GM18520 (cell line): ENCODE data around the gene LEMD2.

ENCODE experiments used
- ATAC-seq: cut with Tn5 transposase; IDR thresholded peaks from one replicate; pipeline ENCODE4 v1.9.1; 2021; ENCODE audit not compliant: unreplicated experiment

Gene LEMD2

DNA sequence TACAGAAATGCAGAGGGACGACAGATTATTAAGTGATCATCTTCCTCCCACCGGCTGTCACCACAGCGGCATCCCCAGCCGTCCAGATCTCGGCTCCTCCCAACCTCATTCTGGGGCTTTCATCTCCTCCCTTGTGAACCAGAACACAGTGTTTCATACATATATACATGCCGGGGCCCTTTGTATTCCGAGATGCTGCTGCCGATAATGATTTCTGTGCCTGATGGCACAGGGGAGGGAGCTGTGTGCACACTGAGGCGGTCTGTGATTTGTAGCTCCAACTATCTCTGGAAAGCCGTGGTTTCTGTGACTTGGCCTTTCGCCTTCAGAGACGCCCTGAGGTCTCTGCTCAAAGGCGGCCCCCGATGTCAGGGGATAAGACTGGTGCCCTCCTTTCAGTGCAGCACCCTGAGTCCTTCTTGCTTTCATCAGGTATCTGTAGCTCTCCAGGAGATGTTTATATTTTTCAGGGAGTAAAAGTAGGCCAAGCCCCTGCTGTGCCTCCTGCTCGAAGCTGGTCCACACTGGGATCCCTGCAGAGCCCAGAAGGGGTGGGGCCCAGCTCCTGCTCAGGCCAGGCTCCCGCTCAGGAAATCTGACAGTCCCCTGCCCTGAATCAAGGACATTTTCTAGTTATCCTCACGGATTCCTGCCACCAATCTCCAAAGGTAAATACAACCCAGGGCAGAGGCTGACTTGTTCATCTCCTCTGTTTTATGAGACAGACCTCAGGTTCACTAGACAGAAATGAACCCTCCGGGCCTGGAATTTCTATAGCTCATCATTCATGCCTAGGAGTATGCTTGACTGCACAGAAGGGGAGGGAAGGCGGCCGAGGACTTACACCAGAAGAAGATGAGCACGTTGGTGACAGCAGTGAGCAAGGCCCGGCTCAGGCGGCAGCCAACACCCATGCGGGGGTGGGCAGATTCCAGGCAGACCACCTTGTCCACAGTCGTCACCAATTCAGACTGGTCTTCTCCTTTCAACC, 11.2 kb downstream of the LEMD2 start:
- no peak for ATAC-seq

GRCh38 chr6:33776764-33777163, 12.2 kb downstream of the LEMD2 start:
- ATAC-seq = no peak

- no peak for ATAC-seq
Observed at GRCh38 chr6:33776186-33776585, 12.7 kb downstream of the LEMD2 start.

DNA sequence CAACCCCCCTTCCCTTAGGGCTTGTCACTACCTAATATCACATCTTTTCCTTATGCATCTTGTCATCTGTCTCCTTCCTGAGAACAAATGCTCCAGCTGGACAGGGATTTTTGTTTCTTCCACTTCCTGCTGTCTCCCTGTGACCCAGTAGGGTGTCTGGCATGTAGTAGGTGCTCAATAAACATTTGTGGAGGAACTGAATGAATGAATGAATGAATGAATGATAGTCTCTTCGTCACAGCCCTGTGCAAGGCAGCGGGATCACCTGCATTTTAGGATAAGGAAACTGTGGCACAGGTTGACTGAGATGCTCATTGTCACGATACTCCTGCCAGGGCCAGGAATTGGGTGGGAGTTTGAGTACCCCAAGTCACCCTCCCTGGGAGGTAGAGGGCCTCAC, 14.2 kb downstream of the LEMD2 start:
- no peak for ATAC-seq

GRCh38 chr6:33772902-33773472, 15.9 kb downstream of the LEMD2 start:
- no peak for ATAC-seq

DNA sequence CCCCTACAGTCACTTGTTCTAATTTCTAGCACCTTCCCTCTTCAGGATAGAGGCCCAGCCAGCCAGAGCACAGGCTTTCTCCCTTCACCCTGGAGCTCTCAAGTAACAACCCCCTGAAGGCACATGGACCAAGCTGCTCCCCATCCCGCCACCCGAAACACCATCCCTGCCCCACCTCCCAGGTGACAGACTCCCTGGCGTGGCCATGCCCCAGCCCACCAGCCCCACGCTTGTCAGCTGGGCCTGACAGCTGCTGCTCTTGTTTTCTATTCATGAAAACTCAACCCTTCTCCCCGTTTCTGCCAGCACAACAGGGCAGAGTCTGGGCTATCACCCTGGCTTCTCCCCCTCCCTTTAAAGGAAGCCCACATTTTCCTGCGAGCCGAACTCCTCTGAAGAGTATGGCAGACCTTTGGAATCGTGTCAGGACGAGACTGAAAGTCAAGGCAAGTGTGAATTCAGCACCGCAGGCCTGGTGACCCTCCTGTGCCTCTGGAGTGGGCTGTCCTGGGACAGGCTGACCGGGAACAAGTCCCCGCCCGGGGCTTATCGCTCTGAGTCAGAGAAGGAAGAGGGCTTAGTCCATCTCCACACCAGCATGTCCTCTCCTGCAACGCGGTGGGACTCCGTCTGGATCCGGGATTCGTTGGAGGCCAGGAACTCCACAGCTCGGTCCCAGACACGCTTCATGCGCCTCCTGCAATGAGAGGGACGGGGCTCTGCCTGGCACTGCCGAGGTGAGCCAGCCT, 16.7 kb downstream of the LEMD2 start:
- ATAC-seq = no peak

GRCh38 chr6:33771146-33772081, 17.5 kb downstream of the LEMD2 start:
- ATAC-seq = no peak

GRCh38 chr6:33770833-33771145, 18.1 kb downstream of the LEMD2 start:
- no peak for ATAC-seq

DNA sequence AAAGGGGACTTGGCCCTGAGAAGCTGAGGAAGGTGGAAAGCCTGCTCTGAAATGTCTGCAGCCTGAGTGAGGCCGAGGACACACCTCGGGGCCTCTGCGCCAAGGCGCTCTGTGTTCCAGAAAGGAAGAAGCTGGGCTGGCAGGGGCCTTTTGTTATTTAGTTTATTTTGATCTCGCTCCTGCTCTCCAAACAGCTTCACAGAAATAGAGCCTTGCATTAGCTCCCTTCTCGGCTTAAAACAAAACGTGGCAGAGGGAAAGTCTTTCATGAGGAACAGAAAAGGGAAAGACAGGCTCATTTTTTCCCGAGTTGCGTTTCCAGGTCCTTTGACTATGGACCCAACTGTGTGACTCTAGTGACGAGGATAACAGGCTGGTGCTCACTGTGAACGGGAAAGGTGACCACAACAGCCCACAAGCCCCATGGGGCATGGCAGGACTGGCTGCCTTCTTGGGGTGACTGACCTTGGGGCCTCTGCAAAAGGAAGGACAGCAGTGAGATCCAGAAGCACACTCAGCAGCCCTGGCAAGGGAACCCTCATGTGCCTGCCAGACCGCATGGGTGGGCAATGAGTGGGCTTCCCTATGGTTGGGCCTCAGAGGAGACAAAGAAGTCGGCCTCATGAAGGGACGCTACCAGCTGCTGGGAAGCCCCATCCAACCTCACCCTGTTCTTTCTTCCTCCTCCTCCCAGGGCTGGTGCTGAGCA, 18.7 kb downstream of the LEMD2 start:
- ATAC-seq = no peak

GRCh38 chr6:33769248-33769821, 19.6 kb downstream of the LEMD2 start:
- ATAC-seq = no peak

GRCh38 chr6:33768644-33769120, 20.2 kb downstream of the LEMD2 start:
- ATAC-seq = no peak

DNA sequence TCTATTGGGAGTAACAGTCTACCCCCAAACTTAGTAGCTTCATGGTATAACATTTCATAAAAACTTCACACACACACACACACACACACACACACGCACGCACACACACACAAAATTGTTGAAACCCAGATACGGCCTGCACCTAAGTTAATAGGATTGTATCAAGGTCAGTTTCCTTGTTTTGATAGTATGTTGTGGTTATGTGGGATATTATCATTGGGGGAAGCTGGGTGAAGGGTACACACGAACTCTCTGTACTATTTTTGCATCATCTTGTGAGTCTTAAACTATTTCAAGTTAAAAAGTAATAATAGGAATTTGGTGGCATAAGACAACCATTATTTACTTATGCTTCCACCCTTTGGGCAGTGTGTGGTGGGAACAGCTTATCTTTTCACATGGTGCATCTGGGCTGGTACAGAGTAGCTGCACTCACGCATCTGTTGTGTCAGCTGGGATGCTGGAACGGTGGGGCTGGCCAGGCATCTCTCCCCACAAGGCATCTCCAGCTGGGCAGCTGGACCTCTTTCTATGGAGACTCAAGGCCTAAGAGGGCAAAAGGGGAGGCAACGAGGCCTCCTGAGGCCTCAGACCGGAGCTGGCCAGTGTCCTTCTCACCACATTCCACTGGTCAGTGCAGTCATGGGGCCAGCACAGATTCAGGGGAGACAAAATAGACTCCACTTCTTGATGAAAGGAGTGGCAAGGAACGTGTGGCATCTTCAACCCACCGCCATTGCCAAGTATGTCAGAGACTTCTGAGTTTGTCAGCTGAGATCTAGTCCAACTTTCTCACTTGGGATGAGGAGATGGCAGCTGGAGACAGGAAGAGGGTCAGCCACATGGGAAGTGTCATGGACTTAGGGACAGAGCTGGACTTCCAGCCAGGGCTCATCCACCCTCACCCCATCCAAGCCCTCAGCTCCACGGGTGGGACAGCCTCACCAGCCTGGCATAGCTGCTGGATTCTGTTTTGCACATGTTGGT, 21.7 kb downstream of the LEMD2 start:
- no peak for ATAC-seq

GRCh38 chr6:33765368-33765767, 23.6 kb downstream of the LEMD2 start:
- no peak for ATAC-seq

DNA sequence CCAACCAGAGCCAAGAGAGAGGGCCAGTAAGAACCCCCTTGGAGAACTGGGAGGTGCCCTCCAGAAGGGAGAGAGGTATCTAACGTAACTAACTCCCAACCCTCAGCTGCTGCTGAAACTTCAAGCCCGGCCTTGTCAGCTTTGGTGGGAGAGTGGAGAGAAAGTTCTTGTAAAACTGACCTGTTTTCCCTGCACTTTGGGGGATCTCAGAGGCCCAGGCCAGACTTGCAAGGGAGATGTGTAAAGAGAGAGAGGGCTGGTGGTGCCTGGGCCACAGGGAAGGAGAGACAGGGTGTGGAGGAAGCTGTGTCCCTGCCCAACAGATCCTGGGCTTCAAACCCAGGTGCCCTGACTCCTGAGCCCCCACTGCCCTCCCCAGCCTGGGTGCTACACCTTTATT, 24.9 kb downstream of the LEMD2 start:
- ATAC-seq = no peak

DNA sequence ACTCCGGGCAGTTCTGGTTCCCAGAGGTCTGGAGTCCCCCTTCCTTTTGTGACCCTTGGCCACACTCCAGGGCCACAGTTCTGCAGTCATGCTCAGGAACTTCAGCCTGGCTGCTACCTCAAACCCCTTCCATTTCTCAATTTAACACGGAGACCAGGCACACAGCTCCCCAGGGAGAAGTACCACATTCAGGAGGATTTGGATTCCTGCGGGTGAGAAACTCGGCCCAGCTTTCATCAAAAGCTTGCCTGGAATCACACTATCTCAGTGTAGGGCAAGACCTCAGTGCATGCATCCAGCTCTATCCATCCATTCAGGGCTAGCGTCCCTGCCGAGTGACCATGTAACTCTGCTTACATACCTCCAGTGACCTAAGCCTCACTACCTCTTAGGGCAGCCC, 25.4 kb downstream of the LEMD2 start:
- no peak for ATAC-seq

DNA sequence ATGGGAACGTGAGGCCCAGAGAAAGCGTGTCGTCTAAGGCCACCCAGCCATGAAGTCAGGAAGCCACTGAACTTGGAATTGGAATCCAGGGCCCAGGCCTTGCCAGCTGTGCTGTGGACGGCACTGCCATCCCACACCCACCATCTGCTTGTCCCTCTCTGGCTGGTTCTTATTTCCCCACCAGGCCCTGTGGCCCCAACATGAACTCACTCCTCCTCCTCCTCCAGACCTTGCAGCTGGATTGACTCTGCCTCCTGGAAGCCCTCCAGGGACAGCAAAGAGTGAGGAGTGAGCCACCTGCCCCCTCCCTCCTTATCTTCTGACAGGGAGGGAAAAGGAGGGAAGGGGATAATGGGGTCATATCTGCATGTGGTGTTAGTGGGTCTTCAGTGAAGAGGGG, 26.2 kb downstream of the LEMD2 start:
- ATAC-seq = no peak

GRCh38 chr6:33761922-33762629, 26.9 kb downstream of the LEMD2 start:
- ATAC-seq = no peak

DNA sequence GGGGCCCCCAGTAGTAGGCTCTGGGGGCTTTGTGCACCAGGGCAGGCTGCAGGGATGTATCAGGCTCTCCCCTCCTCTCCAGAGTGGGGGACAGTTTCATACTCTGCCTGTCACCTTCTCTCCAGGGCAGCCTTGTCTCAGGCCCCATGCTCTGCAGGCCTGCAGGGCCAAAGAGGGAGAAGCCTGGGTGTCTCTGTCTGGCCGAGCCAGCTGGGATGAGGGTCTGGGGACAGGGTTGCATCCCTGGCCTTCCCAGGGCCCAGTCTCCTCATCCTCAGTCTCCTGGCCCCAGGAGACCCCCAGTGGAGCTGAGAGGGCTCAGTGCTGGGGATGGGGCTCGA, 27.4 kb downstream of the LEMD2 start:
- ATAC-seq = no peak
